Right atrium auricular region (tissue), 2 donors: ENCODE results near the gene MPV17L. TPM values are rescaled to one million over a fixed set of nuclear protein-coding genes. Genes with fewer than 3 reads are reported as not detected.

Source experiments
- DNase-seq: peaks from one replicate; pipeline ENCODE4 v3.0.0-alpha.2; 2019; ENCODE audit warnings: low spot score
- H3K27ac ChIP-seq, 2 donors: fragments of 200-600 bp; sonication (generic); 1 replicate in 1 of 2; 2 replicates in 1 of 2; pipeline ENCODE4 v1.5.1; 2016 to 2019
- H3K27me3 ChIP-seq, 2 donors: fragments of 200-600 bp; sonication (generic); one replicate each; pipeline versions ENCODE4 v1.5.1 to v1.6.0; 2017 to 2019
- H3K36me3 ChIP-seq: fragments of 200-600 bp; sonication (generic); one replicate; pipeline ENCODE4 v1.5.1; 2016
- H3K4me1 ChIP-seq, 2 donors: fragments of 200-600 bp; sonication (generic); one replicate each; pipeline versions ENCODE4 v1.5.1 to v1.6.0; 2017 to 2019
- H3K4me3 ChIP-seq, 2 donors: fragments of 200-600 bp; sonication (generic); 1 replicate in 1 of 2; 2 replicates in 1 of 2; pipeline ENCODE4 v1.5.1; 2017 to 2019; ENCODE audit warnings: mild to moderate bottlenecking in 1 of 2, moderate library complexity in 1 of 2
- H3K9me3 ChIP-seq, 2 donors: fragments of 200-600 bp; sonication (generic); one replicate each; pipeline ENCODE4 v1.5.1; 2019
- total RNA-seq, 2 donors: library from RNA; depleted of rRNA; stranded (reverse); fragments of >200 nt; gene quantifications; one replicate each; pipeline ENCODE4 v1.1.0, GENCODE V29; 2016
- TF ChIP-seq, protein P1 (sequence below), 2 donors: fragments of 200-600 bp; sonication (generic); IDR thresholded peaks; one replicate each; pipeline ENCODE4 v1.5.1; 2019; ENCODE audit warnings: antibody characterized with exemption in 2 of 2

The MPV17L gene
- total RNA-seq, 2 donors from 2014 or later = 7.2 to 10.8 TPM

DNA sequence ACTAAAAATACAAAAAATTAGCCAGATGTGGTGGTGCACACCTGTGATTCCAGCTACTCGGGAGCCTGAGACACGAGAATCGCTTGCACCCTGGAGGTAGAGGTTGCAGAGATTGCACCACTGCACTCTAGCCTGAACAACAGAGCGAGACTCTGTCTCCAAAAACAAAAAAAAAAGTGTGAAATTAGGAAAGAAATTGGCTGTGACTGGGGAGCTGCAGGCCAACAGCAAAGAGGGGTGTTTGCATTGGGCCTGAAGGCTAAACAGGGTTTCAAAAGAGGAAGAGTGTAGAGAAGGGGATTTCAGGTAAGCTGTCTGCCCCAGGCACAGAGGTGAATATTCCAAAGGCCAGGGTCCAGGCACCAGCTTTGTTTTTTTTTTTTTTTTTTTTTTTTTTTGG, 48.2 kb downstream of the MPV17L start:
- Histone ChIP-seq H3K4me3 (no peak overlapping the region), H3K4me1 (peaks cover 0 to 8% of the 10 kb centered on the region in 2 donors), H3K27ac (no peak overlapping the region), H3K27me3 (no peaks in the 10 kb centered on the region), H3K36me3 (no peaks in the 10 kb centered on the region), H3K9me3 (no peaks in the 10 kb centered on the region)
- TF ChIP-seq, protein P1, sequence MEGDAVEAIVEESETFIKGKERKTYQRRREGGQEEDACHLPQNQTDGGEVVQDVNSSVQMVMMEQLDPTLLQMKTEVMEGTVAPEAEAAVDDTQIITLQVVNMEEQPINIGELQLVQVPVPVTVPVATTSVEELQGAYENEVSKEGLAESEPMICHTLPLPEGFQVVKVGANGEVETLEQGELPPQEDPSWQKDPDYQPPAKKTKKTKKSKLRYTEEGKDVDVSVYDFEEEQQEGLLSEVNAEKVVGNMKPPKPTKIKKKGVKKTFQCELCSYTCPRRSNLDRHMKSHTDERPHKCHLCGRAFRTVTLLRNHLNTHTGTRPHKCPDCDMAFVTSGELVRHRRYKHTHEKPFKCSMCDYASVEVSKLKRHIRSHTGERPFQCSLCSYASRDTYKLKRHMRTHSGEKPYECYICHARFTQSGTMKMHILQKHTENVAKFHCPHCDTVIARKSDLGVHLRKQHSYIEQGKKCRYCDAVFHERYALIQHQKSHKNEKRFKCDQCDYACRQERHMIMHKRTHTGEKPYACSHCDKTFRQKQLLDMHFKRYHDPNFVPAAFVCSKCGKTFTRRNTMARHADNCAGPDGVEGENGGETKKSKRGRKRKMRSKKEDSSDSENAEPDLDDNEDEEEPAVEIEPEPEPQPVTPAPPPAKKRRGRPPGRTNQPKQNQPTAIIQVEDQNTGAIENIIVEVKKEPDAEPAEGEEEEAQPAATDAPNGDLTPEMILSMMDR (IDR thresholded peaks at IDR 0.05) = no peak
- no peak for DNase-seq

DNA sequence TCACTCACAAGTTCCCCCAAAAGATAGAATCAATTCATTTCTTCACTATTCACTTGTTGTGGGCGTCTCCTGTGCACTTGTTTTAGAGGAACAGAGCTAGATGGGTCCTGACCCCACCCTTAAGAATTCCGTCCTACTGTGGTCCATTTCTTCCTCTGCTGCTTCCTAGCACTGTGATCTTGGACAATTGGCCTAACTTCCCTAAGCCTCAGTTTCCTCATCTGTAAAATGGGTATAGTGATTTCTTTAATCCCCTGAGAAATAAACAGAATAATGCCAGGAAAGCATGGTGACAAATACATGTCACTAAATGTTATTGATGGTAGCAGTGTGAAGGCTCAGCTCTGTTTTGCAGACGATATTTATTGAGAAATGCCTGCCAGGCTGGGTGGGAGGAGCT, 48.7 kb downstream of the MPV17L start:
- Histone ChIP-seq H3K27ac (no peak overlapping the region), H3K4me3 (no peak overlapping the region), H3K9me3 (no peaks in the 10 kb centered on the region), H3K27me3 (no peaks in the 10 kb centered on the region), H3K4me1 (peaks cover 0 to 8% of the 10 kb centered on the region in 2 donors), H3K36me3 (no peaks in the 10 kb centered on the region)
- TF ChIP-seq, protein P1 (IDR thresholded peaks at IDR 0.05) = no peak
- DNase-seq = no peak

DNA sequence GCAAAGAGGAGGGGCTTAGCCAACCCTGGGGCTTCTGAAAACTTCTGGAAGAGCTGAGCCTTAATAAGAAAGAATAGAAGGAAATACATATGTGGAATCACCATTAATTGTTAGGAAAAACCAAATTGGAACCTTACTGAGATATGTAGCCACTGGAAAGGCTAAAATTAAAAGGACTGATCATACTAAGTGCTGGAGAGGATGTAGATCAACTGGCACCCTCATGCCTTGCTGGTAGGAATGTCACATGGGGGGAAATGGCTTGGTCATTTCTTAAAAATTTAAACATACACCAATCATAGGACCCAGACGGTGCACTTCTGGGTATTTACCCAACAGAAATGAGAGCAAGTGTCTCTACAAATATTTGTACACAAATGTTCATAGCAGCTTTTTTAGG, 49.9 kb downstream of the MPV17L start:
- Histone ChIP-seq H3K9me3 (no peaks in the 10 kb centered on the region), H3K27me3 (no peaks in the 10 kb centered on the region), H3K27ac (no peak overlapping the region), H3K4me3 (no peak overlapping the region), H3K36me3 (no peaks in the 10 kb centered on the region), H3K4me1 (peaks cover 0 to 5% of the 10 kb centered on the region in 2 donors)
- TF ChIP-seq, protein P1 (IDR thresholded peaks at IDR 0.05) = no peak
- no peak for DNase-seq

DNA sequence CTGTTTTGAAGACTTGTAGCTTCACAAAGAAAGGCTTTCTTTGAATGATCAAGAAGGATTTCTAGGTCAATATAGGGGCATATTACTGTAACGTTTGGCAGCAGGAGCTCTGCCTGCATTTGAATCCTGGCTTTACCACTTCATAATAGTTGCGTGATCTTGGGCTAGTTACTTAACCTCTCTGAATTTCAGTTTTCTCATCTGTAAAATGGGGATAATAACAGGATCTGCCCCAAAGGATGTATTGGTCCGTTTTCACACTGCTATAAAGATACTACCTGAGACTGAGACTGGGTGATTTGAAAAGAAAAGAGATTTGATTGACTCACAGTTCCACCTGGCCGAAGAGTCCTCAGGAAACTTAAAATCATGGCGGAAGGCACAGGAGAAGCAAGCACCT, 51.3 kb downstream of the MPV17L start:
- H3K4me1 ChIP-seq = no peaks in the 10 kb centered on the region
- TF ChIP-seq, protein P1 (IDR thresholded peaks at IDR 0.05) = no peak
- no peak overlapping the region for H3K4me3 ChIP-seq
- H3K9me3 ChIP-seq = no peaks in the 10 kb centered on the region
- H3K36me3 ChIP-seq = no peaks in the 10 kb centered on the region
- DNase-seq = no peak
- no peaks in the 10 kb centered on the region for H3K27me3 ChIP-seq
- H3K27ac ChIP-seq = no peak overlapping the region

DNA sequence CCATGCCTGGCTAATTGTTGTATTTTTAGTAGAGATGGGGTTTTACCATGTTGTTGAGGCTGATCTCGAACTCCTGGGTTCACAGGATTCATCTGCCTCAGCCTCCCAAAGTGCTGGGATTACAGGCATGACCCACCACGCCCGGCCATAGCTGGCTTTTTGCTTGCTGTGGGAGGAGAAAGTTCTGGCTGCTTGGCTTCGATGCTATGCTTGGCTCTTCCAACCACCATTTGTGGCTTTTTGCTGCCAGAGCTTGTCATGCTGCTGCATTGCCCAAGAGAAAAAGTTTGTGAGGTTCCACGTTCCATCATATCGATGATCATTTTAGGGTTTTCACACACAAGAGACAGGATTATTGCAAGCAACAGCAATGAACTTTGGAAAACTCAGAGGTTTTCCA, 55.1 kb downstream of the MPV17L start:
- Histone ChIP-seq H3K27me3 (no peaks in the 10 kb centered on the region), H3K9me3 (no peaks in the 10 kb centered on the region), H3K36me3 (no peaks in the 10 kb centered on the region), H3K27ac (no peak overlapping the region), H3K4me3 (no peak overlapping the region), H3K4me1 (no peaks in the 10 kb centered on the region)
- TF ChIP-seq, protein P1 (IDR thresholded peaks at IDR 0.05) = no peak
- DNase-seq = no peak

DNA sequence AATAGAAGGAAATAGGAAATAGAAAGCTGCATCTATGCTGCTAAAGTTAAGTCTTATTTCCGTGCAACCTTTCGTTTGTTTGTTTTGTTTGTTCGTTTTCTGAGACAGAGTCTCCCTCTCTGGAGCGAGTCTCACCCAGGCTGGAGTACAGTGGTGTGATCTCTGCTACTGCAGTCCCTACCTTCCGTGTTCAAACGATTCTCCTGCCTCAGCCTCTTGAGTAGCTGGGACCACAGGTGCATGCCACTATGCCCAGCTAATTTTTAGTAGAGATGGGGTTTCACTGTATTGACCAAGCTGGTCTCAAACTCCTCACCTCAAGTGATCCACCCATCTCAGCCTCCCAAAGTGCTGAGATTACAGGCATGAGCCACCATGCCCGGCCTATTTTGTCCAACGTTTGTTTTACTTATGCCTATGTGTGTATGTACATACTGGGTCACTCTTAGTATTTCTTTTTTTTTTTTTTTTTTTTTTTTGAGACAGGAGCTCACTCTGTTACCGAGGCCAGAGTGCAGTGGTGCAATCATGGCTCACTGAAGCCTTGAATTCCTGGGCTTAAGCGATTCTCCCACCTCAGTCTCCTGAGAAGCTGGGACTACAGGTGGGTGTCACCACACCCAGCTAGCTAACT, 55.7 kb downstream of the MPV17L start:
- TF ChIP-seq, protein P1 (IDR thresholded peaks at IDR 0.05) = no peak
- DNase-seq = no peak
- Histone ChIP-seq H3K4me3 (no peak overlapping the region), H3K27me3 (no peaks in the 10 kb centered on the region), H3K9me3 (no peaks in the 10 kb centered on the region), H3K27ac (no peak overlapping the region), H3K36me3 (no peaks in the 10 kb centered on the region), H3K4me1 (no peaks in the 10 kb centered on the region)
